GM19468 (cell line): ENCODE data around the gene ATXN7L3B.
"Not testable (repeated sequence)": the region's sequence is repeated elsewhere in the genome, so short reads cannot be mapped to it uniquely, and the experiment has no call there.

Experiments used
- ATAC-seq: cut with Tn5 transposase; IDR thresholded peaks from one replicate; pipeline ENCODE4 v1.9.1; 2021; ENCODE audit warnings: mild to moderate bottlenecking, moderate library complexity, moderate number of reproducible peaks; ENCODE audit not compliant: unreplicated experiment; ENCODE audit errors: extremely low read depth

The ATXN7L3B gene

GRCh38 chr12:74537707-74538385, at the start of gene ATXN7L3B:
ATXN7L3B (plus strand) TSS chr12:74537835; CDS start chr12:74538113, 278 bp downstream.
- ATAC-seq: peak; percentile 94

GRCh38 chr12:74488134-74488533, 49.5 kb upstream of the ATXN7L3B start:
- ATAC-seq: peak; percentile 29

GRCh38 chr12:74489543-74489942, 48.1 kb upstream of the ATXN7L3B start:
- no peak for ATAC-seq

- ATAC-seq: peak; percentile 65
Measured at GRCh38 chr12:74490390-74491064, 47.1 kb upstream of the ATXN7L3B start.

- no peak for ATAC-seq
Measured at GRCh38 chr12:74491374-74491773, 46.3 kb upstream of the ATXN7L3B start.

GRCh38 chr12:74499192-74499591, 38.4 kb upstream of the ATXN7L3B start:
- ATAC-seq: no peak

- not testable (repeated sequence) for ATAC-seq
Measured at GRCh38 chr12:74508873-74509657, 28.6 kb upstream of the ATXN7L3B start.

- ATAC-seq: no peak
Measured at GRCh38 chr12:74509886-74510285, 27.7 kb upstream of the ATXN7L3B start.

- no peak for ATAC-seq
Measured at GRCh38 chr12:74514098-74514872, 23.4 kb upstream of the ATXN7L3B start.

- ATAC-seq: no peak
Measured at GRCh38 chr12:74515849-74516248, 21.8 kb upstream of the ATXN7L3B start.

GRCh38 chr12:74526535-74526934, 11.1 kb upstream of the ATXN7L3B start:
- no peak for ATAC-seq

GRCh38 chr12:74527491-74527890, 10.1 kb upstream of the ATXN7L3B start:
- ATAC-seq: no peak

GRCh38 chr12:74530676-74531075, 7.0 kb upstream of the ATXN7L3B start:
- ATAC-seq: no peak

GRCh38 chr12:74535536-74535935, 2.1 kb upstream of the ATXN7L3B start:
- no peak for ATAC-seq

- peak; percentile 16 for ATAC-seq
Measured at GRCh38 chr12:74537126-74537706, 419 bp upstream of the ATXN7L3B start.

- no peak for ATAC-seq
Measured at GRCh38 chr12:74538491-74539258, 1.0 kb downstream of the ATXN7L3B start.

- no peak for ATAC-seq
Measured at GRCh38 chr12:74539261-74539660, 1.6 kb downstream of the ATXN7L3B start.

- ATAC-seq: no peak
Measured at GRCh38 chr12:74539765-74540526, 2.3 kb downstream of the ATXN7L3B start.
